Uterus (tissue), 4 donors: ENCODE measurements around the gene KLF1. TPM values are rescaled to one million over a fixed set of nuclear protein-coding genes. Genes with fewer than 3 reads are reported as not detected.

Experiments
- DNase-seq, 2 donors: peaks; one replicate each; pipeline ENCODE4 v3.0.0-alpha.2; 2019 to 2020
- H3K27ac ChIP-seq, 2 donors: fragments of 200-600 bp; sonication (generic); 1 replicate in 1 of 2; 2 replicates in 1 of 2; pipeline ENCODE4 v1.5.1; 2016 to 2018
- H3K27me3 ChIP-seq, 2 donors: fragments of 200-600 bp; sonication (generic); one replicate each; pipeline ENCODE4 v1.5.1; 2018 to 2019; ENCODE audit warnings: control low read depth in 1 of 2
- H3K36me3 ChIP-seq, 2 donors: fragments of 200-600 bp; sonication (generic); one replicate each; pipeline ENCODE4 v1.5.1; 2019; ENCODE audit warnings: control low read depth in 1 of 2
- H3K4me1 ChIP-seq, 2 donors: fragments of 200-600 bp; sonication (generic); one replicate each; pipeline ENCODE4 v1.5.1; 2018 to 2019; ENCODE audit warnings: control low read depth in 1 of 2
- H3K4me3 ChIP-seq, 2 donors: fragments of 200-600 bp; sonication (generic); 1 replicate in 1 of 2; 2 replicates in 1 of 2; pipeline ENCODE4 v1.5.1; 2018 to 2019; ENCODE audit warnings: mild to moderate bottlenecking in 1 of 2
- H3K9me3 ChIP-seq, 2 donors: fragments of 200-600 bp; sonication (generic); one replicate each; pipeline ENCODE4 v1.5.1; 2019; ENCODE audit warnings: control low read depth in 1 of 2
- POLR2A ChIP-seq, 2 donors: fragments of 450-650 bp; IDR thresholded peaks; one replicate each; pipeline ENCODE4 v1.6.1; 2016; ENCODE audit warnings: antibody characterized with exemption in 2 of 2, mild to moderate bottlenecking in 1 of 2, moderate library complexity in 1 of 2
- intact Hi-C: fragments of 100-400 bp; cut with DNase I; formaldehyde crosslinking; loops from one replicate; pipeline ENCODE4 v1.15.1; 2023; ENCODE audit warnings: low total_unique reads
- total RNA-seq, 4 donors: library from RNA; depleted of rRNA in 3 of 4; stranded (reverse); fragments of >200 nt in 3 of 4; gene quantifications; one replicate each; pipeline versions ENCODE4 v1.1.0 to v1.2.4, GENCODE V29; 2014 to 2023
- TF ChIP-seq, protein P1 (sequence below), 4 experiments: fragments of 200-600 bp in 2 of 4; fragments of 450-650 bp in 2 of 4; sonication (generic) in 2 of 4; IDR thresholded peaks; one replicate each; pipeline ENCODE4 v1.5.1; 2016 to 2019; ENCODE audit warnings: antibody characterized with exemption in 4 of 4, mild to moderate bottlenecking in 2 of 4, moderate library complexity in 1 of 4
- donor health status: DM: yes; HTN: yes; CAD: no.

Gene KLF1
- total RNA-seq, 4 donors from 2014 or later: 0.77 to 0.97 TPM; not detected in 2

DNA sequence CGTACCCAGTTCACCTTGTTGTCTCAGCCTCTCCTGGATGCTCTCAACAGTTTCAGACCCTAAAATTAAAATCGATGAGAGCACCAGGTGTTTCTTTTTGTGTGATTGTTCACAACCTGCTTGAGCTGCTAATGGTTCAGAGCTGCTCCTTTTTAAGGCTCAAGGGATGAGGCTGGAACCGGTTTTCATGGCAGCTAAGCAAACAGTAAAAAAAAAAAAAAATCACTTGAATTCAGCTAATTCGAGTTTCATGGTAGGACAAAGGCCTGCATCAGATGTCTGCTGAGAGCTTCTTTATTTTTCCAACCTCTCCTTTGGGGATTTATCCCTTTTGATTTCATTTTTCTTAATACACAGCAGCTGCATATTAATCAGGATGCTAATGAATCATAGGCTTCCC lies 25.6 kb upstream of the KLF1 start:
- H3K9me3 ChIP-seq: no peaks in the 10 kb centered on the region
- no peak for DNase-seq
- H3K27me3 ChIP-seq: no peaks in the 10 kb centered on the region
- peak overlapping the region in 1 of 2 donors; percentile 1 for H3K4me3 ChIP-seq
- intact Hi-C loops: no loop called here
- no peaks in the 10 kb centered on the region for H3K36me3 ChIP-seq
- TF ChIP-seq, protein P1, sequence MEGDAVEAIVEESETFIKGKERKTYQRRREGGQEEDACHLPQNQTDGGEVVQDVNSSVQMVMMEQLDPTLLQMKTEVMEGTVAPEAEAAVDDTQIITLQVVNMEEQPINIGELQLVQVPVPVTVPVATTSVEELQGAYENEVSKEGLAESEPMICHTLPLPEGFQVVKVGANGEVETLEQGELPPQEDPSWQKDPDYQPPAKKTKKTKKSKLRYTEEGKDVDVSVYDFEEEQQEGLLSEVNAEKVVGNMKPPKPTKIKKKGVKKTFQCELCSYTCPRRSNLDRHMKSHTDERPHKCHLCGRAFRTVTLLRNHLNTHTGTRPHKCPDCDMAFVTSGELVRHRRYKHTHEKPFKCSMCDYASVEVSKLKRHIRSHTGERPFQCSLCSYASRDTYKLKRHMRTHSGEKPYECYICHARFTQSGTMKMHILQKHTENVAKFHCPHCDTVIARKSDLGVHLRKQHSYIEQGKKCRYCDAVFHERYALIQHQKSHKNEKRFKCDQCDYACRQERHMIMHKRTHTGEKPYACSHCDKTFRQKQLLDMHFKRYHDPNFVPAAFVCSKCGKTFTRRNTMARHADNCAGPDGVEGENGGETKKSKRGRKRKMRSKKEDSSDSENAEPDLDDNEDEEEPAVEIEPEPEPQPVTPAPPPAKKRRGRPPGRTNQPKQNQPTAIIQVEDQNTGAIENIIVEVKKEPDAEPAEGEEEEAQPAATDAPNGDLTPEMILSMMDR (IDR thresholded peaks at IDR 0.05): no peak
- no peak for TF ChIP-seq POLR2A (IDR thresholded peaks at IDR 0.05)
- H3K27ac ChIP-seq: peak overlapping the region; percentile 13 to 26
- peaks cover 0 to 6% of the 10 kb centered on the region in 2 donors for H3K4me1 ChIP-seq

DNA sequence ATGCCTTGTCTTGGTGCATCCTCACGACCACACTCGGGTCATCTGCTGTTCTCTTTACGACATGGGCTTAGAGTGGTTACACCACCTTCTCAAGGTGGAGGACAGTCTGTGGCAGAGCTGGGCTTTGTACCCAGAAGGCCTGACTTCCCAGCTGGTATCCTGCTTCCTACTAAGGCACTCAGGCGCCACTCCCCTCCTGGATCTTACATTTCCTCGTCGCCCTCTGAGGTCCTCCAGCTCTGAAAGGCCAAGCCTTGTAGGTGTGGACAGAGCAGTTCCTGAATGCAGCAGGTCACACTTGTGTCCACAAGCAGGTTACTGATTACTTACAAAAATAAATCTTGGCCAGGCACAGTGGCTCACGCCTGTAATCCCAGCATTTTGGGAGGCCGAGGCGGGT lies 20.2 kb upstream of the KLF1 start:
- Histone ChIP-seq H3K36me3 (no peaks in the 10 kb centered on the region), H3K4me1 (no peaks in the 10 kb centered on the region), H3K9me3 (no peaks in the 10 kb centered on the region), H3K27ac (no peak overlapping the region), H3K4me3 (no peak overlapping the region), H3K27me3 (no peaks in the 10 kb centered on the region)
- no peak for DNase-seq
- intact Hi-C loops: no loop called here
- TF ChIP-seq, protein P1 (IDR thresholded peaks at IDR 0.05): no peak
- no peak for TF ChIP-seq POLR2A (IDR thresholded peaks at IDR 0.05)

DNA sequence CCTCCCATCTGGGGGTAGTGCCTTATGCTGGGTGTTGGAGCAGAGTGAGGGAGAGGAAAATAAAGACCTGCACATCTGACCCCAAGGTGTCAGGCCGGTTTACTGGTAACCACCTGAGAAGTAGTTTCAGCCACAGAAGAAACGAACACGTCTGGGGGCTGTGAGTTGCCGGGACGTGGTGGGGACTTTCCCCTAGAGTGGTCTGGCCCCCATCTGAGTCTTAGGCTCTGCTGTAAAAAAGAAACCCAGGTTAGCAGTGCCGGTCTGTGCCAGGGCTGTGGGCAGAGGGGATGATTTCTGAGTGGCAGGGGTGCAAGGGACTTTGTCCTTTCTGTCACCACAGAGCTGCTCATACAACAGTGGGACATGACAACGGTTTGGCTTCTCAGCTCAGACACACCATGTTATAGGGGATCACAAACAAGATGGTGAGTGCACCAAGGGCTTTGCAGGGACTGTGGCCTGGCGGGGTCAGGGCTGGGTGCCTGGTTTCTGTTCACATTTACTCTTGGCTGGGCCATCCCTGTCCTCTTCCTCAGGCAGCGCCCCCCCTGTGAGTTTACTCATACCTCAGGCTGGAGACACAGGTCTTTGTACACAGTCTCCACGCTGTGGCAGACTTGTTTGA lies 13.0 kb upstream of the KLF1 start:
- intact Hi-C loops: no loop called here
- H3K27me3 ChIP-seq: no peaks in the 10 kb centered on the region
- no peaks in the 10 kb centered on the region for H3K36me3 ChIP-seq
- H3K27ac ChIP-seq: no peak overlapping the region
- TF ChIP-seq, protein P1 (IDR thresholded peaks at IDR 0.05): no peak
- TF ChIP-seq POLR2A (IDR thresholded peaks at IDR 0.05): no peak
- no peaks in the 10 kb centered on the region for H3K9me3 ChIP-seq
- no peak for DNase-seq
- H3K4me1 ChIP-seq: no peaks in the 10 kb centered on the region
- H3K4me3 ChIP-seq: no peak overlapping the region

DNA sequence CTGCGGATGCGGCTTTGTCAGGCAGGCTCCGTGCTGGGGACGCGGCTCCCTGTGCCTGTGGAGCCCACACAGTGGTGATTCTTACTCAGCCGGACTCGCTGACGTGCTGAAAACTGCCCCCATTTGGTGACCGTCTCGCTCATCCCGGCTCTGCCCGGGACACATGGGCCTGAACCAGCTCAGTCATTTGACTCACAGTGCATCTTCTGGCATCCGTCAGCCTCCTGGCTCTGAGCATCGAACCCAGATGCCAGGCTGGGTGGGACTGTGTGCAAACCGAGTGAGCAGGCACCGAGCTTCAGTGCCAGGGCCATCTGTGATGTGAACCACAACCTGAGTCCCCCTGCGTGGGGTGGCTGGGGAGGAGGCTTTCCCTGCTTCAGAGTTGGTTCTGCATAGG lies 9.5 kb upstream of the KLF1 start:
- Histone ChIP-seq H3K4me3 (no peak overlapping the region), H3K27ac (no peak overlapping the region), H3K36me3 (no peaks in the 10 kb centered on the region), H3K27me3 (no peaks in the 10 kb centered on the region), H3K4me1 (peaks cover 0 to 6% of the 10 kb centered on the region in 2 donors), H3K9me3 (no peaks in the 10 kb centered on the region)
- TF ChIP-seq POLR2A (IDR thresholded peaks at IDR 0.05): no peak
- TF ChIP-seq, protein P1 (IDR thresholded peaks at IDR 0.05): no peak
- intact Hi-C loops: no loop called here
- DNase-seq: no peak

DNA sequence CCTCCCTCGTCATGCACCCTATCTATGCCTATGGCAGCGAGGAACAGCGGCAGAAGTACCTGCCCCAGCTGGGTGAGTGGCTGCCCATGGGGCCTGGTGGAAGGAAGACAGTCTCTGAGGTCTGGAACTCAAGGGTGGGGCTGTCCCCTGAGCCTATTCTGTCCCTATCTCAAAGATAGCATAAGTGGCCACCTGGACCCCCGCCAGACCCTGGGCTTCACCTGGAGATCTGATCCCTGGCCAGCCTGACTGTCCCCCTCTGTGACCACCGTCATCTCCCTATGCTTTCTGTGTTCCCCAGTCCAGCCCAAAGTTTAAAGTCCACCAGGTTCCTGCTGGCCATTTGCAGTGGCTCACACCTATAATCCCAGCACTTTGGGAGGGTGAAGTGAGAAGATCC lies 6.6 kb upstream of the KLF1 start:
- TF ChIP-seq, protein P1 (IDR thresholded peaks at IDR 0.05): no peak
- TF ChIP-seq POLR2A (IDR thresholded peaks at IDR 0.05): no peak
- peaks cover 0 to 6% of the 10 kb centered on the region in 2 donors for H3K4me1 ChIP-seq
- no peak for DNase-seq
- no peaks in the 10 kb centered on the region for H3K27me3 ChIP-seq
- no peak overlapping the region for H3K27ac ChIP-seq
- intact Hi-C loops: no loop called here
- no peaks in the 10 kb centered on the region for H3K36me3 ChIP-seq
- H3K4me3 ChIP-seq: no peak overlapping the region
- H3K9me3 ChIP-seq: no peaks in the 10 kb centered on the region
